ENCODE measurements around the gene KREMEN1.

KREMEN1 gene

DNA sequence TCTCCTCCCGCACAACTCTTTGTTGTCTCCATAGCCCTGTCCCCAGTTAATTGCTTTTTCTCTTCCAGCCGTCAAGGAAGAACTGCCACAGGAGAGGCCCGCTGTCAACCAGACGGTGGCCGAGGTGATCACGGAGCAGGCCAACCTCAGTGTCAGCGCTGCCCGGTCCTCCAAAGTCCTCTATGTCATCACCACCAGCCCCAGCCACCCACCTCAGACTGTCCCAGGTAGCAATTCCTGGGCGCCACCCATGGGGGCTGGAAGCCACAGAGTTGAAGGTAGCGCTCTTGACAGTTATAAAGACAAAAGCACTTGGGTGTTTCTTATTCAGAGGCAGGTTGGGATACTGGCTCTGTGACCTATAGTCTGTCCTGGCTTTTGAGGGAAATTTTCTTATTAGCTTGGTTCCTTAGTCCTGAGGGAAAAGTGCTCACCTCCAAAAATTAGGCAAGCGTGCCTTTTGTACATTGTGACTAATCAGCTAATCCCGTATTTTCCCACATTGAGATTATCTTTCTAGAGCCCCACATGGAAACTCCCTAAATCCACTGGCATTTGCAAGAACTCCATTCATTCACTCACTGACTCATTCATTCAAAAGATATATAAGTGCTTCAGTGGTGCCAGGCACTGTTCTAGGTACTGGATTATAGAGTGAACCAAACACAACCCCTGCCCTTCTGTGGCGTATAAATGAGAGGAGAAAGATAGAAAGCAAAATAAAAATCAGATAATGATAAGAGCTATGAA lies 65.9 kb downstream of the KREMEN1 start:
- DNase-seq (no peak), ATAC-seq (ENCODE audit: insufficient read depth, low read depth) (no peak)
- no peak overlapping the region for H3K9ac ChIP-seq (ENCODE audit: low read depth, low read length)

DNA sequence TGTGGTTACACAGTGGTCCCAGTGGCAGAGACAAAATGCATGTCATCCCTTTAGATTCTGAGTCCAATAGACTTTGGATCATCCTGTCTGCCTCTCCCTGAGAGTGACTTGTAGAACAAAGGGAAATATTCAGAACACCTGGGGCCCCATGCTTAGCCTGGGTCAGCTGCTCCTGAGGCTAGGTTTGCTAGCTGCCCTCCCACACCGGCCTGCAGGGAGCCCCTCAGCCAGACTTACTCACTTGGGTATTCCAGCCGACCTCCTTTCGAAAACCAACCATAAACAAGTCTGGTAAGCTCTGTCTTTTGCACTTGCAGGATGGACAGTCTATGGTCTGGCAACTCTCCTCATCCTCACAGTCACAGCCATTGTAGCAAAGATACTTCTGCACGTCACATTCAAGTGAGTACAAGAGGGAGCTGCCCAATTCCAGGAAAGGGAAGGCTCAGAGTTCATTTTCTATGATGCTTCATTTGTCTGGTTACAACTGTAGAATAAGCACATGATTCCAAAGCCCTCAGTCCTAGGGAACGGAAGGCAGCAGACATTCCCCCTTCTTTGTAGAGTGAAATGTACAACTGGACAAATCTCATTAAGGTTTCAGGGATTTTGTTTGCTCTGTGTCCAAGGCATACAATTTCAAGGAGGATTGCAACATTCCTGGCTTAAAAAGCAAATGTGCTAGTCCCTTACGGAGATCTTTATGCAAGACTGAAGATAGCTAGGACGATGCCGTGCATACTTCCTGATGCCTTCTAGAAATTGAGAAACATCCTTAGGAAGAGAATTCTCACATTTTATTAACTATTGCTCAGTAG lies 67.3 kb downstream of the KREMEN1 start:
- Histone ChIP-seq H3K27me3 (ENCODE audit: insufficient read depth, low read length, poor library complexity) (no peaks in the 10 kb centered on the region), H2AFZ (ENCODE audit: low read depth, low read length) (no peak overlapping the region), H3K4me3 (ENCODE audit: low read depth in 1 of 2, low read length in 2 of 2) (no peak overlapping the region), H4K20me1 (ENCODE audit: insufficient read depth, low read length) (0 out of 2 replicates have a peak, but pooled peaks cover 3% of the 10 kb centered on the region), H3K4me1 (ENCODE audit: insufficient read depth, low read length) (no peaks in the 10 kb centered on the region), H3K9ac (ENCODE audit: low read depth, low read length) (no peak overlapping the region), H3K36me3 (ENCODE audit: insufficient read depth, low read length) (peaks cover 86% of the 10 kb centered on the region), H3K27ac (ENCODE audit: low read length) (no peak overlapping the region), H3K4me2 (ENCODE audit: insufficient read depth, low read length) (no peak overlapping the region), H3K79me2 (ENCODE audit: insufficient read depth, low read length) (no peaks in the 10 kb centered on the region), H3K9me3 (ENCODE audit: insufficient read depth, low read length, severe bottlenecking) (no peaks in the 10 kb centered on the region)
- no peak for ATAC-seq (ENCODE audit: insufficient read depth, low read depth)
- no peak for TF ChIP-seq EZH2 (IDR thresholded peaks at IDR 0.05; ENCODE audit: borderline replicate concordance, low read depth, low read length, severe bottlenecking)
- TF ChIP-seq, protein P1, sequence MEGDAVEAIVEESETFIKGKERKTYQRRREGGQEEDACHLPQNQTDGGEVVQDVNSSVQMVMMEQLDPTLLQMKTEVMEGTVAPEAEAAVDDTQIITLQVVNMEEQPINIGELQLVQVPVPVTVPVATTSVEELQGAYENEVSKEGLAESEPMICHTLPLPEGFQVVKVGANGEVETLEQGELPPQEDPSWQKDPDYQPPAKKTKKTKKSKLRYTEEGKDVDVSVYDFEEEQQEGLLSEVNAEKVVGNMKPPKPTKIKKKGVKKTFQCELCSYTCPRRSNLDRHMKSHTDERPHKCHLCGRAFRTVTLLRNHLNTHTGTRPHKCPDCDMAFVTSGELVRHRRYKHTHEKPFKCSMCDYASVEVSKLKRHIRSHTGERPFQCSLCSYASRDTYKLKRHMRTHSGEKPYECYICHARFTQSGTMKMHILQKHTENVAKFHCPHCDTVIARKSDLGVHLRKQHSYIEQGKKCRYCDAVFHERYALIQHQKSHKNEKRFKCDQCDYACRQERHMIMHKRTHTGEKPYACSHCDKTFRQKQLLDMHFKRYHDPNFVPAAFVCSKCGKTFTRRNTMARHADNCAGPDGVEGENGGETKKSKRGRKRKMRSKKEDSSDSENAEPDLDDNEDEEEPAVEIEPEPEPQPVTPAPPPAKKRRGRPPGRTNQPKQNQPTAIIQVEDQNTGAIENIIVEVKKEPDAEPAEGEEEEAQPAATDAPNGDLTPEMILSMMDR (IDR thresholded peaks at IDR 0.05; ENCODE audit: borderline replicate concordance, extremely low read depth, low read length, poor library complexity, severe bottlenecking) = no peak
- DNase-seq = no peak

More for the DNA sequence above, 65.9 kb downstream of the KREMEN1 start:
- Histone ChIP-seq H3K4me2 (ENCODE audit: insufficient read depth, low read length) (no peak overlapping the region), H3K9me3 (ENCODE audit: insufficient read depth, low read length, severe bottlenecking) (no peaks in the 10 kb centered on the region), H4K20me1 (ENCODE audit: insufficient read depth, low read length) (peaks cover 6% of the 10 kb centered on the region; the same call in 1 of the 2 replicates), H3K27ac (ENCODE audit: low read length) (no peak overlapping the region), H2AFZ (ENCODE audit: low read depth, low read length) (no peak overlapping the region), H3K4me3 (ENCODE audit: low read depth in 1 of 2, low read length in 2 of 2) (no peak overlapping the region), H3K36me3 (ENCODE audit: insufficient read depth, low read length) (peaks cover 85% of the 10 kb centered on the region), H3K4me1 (ENCODE audit: insufficient read depth, low read length) (no peaks in the 10 kb centered on the region), H3K79me2 (ENCODE audit: insufficient read depth, low read length) (no peaks in the 10 kb centered on the region), H3K27me3 (ENCODE audit: insufficient read depth, low read length, poor library complexity) (no peaks in the 10 kb centered on the region)
- TF ChIP-seq EZH2 (IDR thresholded peaks at IDR 0.05; ENCODE audit: borderline replicate concordance, low read depth, low read length, severe bottlenecking) = no peak
- TF ChIP-seq, protein P1 (IDR thresholded peaks at IDR 0.05; ENCODE audit: borderline replicate concordance, extremely low read depth, low read length, poor library complexity, severe bottlenecking) = no peak

DNA sequence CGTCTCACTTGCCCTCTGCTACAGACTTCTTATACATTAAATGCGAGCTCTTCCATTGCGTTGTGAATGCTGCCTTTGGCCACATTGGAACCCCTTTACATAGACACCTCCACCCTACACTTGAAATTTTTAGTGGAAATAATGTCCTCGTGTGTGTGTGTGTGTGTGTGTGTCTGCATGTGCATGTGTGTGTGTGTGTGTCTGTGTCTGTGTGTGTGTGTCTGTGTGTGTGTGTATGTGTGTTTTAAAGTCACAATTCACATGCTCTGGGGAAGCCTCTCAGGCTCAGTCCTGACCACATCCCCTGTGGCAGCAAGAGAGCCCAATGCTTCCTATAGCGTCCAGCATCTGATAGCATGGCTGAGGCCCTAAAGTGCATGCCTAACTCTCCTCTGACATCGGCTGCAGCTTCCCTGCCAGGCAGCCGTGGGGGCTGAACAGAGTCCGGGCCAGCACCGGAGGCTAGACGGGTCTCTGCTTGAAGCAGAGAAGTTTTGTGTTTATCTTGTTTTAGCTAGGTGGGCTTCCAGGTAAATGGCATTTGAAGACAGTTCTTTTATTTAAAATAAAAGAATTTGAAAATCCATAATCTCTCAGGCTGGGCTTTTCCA lies 68.3 kb downstream of the KREMEN1 start:
- Histone ChIP-seq H3K9me3 (ENCODE audit: insufficient read depth, low read length, severe bottlenecking) (no peaks in the 10 kb centered on the region), H2AFZ (ENCODE audit: low read depth, low read length) (no peak overlapping the region), H3K79me2 (ENCODE audit: insufficient read depth, low read length) (no peaks in the 10 kb centered on the region), H3K4me2 (ENCODE audit: insufficient read depth, low read length) (no peak overlapping the region), H4K20me1 (ENCODE audit: insufficient read depth, low read length) (0 out of 2 replicates have a peak, but pooled peaks cover 3% of the 10 kb centered on the region), H3K27ac (ENCODE audit: low read length) (no peak overlapping the region), H3K4me1 (ENCODE audit: insufficient read depth, low read length) (no peaks in the 10 kb centered on the region), H3K36me3 (ENCODE audit: insufficient read depth, low read length) (peaks cover 91% of the 10 kb centered on the region), H3K27me3 (ENCODE audit: insufficient read depth, low read length, poor library complexity) (no peaks in the 10 kb centered on the region), H3K9ac (ENCODE audit: low read depth, low read length) (no peak overlapping the region), H3K4me3 (ENCODE audit: low read depth in 1 of 2, low read length in 2 of 2) (no peak overlapping the region)
- TF ChIP-seq, protein P1 (IDR thresholded peaks at IDR 0.05; ENCODE audit: borderline replicate concordance, extremely low read depth, low read length, poor library complexity, severe bottlenecking) = no peak
- TF ChIP-seq EZH2 (IDR thresholded peaks at IDR 0.05; ENCODE audit: borderline replicate concordance, low read depth, low read length, severe bottlenecking) = no peak
- no peak for DNase-seq
- no peak for ATAC-seq (ENCODE audit: insufficient read depth, low read depth)

All from DND-41 (cell line).